ENCODE results near the gene BSPH1.

GRCh38 chr19:48025480-48025879 is 33.5 kb upstream of the BSPH1 start:
- TF ChIP-seq, protein P1, sequence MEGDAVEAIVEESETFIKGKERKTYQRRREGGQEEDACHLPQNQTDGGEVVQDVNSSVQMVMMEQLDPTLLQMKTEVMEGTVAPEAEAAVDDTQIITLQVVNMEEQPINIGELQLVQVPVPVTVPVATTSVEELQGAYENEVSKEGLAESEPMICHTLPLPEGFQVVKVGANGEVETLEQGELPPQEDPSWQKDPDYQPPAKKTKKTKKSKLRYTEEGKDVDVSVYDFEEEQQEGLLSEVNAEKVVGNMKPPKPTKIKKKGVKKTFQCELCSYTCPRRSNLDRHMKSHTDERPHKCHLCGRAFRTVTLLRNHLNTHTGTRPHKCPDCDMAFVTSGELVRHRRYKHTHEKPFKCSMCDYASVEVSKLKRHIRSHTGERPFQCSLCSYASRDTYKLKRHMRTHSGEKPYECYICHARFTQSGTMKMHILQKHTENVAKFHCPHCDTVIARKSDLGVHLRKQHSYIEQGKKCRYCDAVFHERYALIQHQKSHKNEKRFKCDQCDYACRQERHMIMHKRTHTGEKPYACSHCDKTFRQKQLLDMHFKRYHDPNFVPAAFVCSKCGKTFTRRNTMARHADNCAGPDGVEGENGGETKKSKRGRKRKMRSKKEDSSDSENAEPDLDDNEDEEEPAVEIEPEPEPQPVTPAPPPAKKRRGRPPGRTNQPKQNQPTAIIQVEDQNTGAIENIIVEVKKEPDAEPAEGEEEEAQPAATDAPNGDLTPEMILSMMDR (IDR thresholded peaks at IDR 0.05; ENCODE audit: insufficient read depth, low read length, poor library complexity, severe bottlenecking): no peak
- TF ChIP-seq EZH2phosphoT487 (conservative IDR thresholded peaks at IDR 0.05; ENCODE audit: low read length): no peak
